CD14-positive monocyte (primary cell): Measurements from ENCODE around the gene SEMA3G. TPM values are rescaled to one million over a fixed set of nuclear protein-coding genes. Genes with fewer than 3 reads are reported as not detected.

Source experiments
- DNase-seq, 3 donors: peaks; one replicate each; pipeline ENCODE4 v3.0.0-alpha.2; 2011 to 2022
- H2AFZ ChIP-seq: 2 replicates; pipeline ENCODE4 v1.6.0; 2012; ENCODE audit warnings: mild to moderate bottlenecking, low read depth, low read length, inconsistent platforms; ENCODE audit not compliant: insufficient read depth, poor library complexity, severe bottlenecking
- H3K27ac ChIP-seq, 2 donors: 1 replicate in 1 of 2; 2 replicates in 1 of 2; pipeline ENCODE4 v1.5.1; 2012 to 2013; ENCODE audit warnings: low read length in 2 of 2, control low read depth in 1 of 2, inconsistent platforms in 1 of 2, low read depth in 1 of 2, mild to moderate bottlenecking in 1 of 2
- H3K27me3 ChIP-seq, 2 donors: one replicate each; pipeline versions ENCODE4 v1.6.0 to v1.6.1; 2011 to 2013; ENCODE audit warnings: low read length in 2 of 2; ENCODE audit not compliant: control insufficient read depth in 2 of 2, insufficient read depth in 2 of 2
- H3K36me3 ChIP-seq, 2 donors: replicated peaks in 1 of 2; 1 replicate in 1 of 2; 2 replicates in 1 of 2; pipeline versions ENCODE4 v1.5.1 to v1.6.1; 2012 to 2013; ENCODE audit warnings: low read length in 2 of 2, control low read depth in 1 of 2, inconsistent platforms in 1 of 2, mild to moderate bottlenecking in 1 of 2; ENCODE audit not compliant: insufficient read depth in 2 of 2, control insufficient read depth in 1 of 2
- H3K4me1 ChIP-seq, 2 donors: 1 replicate in 1 of 2; 2 replicates in 1 of 2; pipeline versions ENCODE4 v1.5.1 to v1.6.1; 2012 to 2013; ENCODE audit warnings: low read length in 2 of 2, control low read depth in 1 of 2, inconsistent platforms in 1 of 2, mild to moderate bottlenecking in 1 of 2, moderate library complexity in 1 of 2; ENCODE audit not compliant: insufficient read depth in 2 of 2, control insufficient read depth in 1 of 2
- H3K4me2 ChIP-seq: replicated peaks from 2 replicates; pipeline ENCODE3; 2012; ENCODE audit warnings: low read length, moderate library complexity, mild to moderate bottlenecking; ENCODE audit not compliant: poor library complexity, severe bottlenecking; ENCODE audit errors: extremely low read depth
- H3K4me3 ChIP-seq, 3 experiments: fragments of 200-600 bp in 1 of 3; sonication (generic) in 1 of 3; replicated peaks in 1 of 3; 1 replicate in 2 of 3; 2 replicates in 1 of 3; pipeline ENCODE4 v1.5.1; 2011 to 2013; ENCODE audit warnings: low read length in 3 of 3, mild to moderate bottlenecking in 3 of 3, control low read depth in 2 of 3, low read depth in 2 of 3, inconsistent platforms in 1 of 3, moderate library complexity in 1 of 3
- H3K79me2 ChIP-seq: 2 replicates; pipeline ENCODE4 v1.6.0; 2012; ENCODE audit warnings: mild to moderate bottlenecking, control low read depth, inconsistent platforms, low read length, moderate library complexity; ENCODE audit not compliant: insufficient read depth
- H3K9ac ChIP-seq: 2 replicates; pipeline ENCODE4 v1.6.0; 2017; ENCODE audit warnings: low read length, mild to moderate bottlenecking; ENCODE audit not compliant: insufficient read depth, poor library complexity, severe bottlenecking
- H3K9me3 ChIP-seq, 2 donors: replicated peaks in 1 of 2; 1 replicate in 1 of 2; 2 replicates in 1 of 2; pipeline versions ENCODE4 v1.5.1 to v1.6.1; 2012 to 2013; ENCODE audit warnings: low read length in 2 of 2, control low read depth in 1 of 2; ENCODE audit not compliant: control insufficient read depth in 1 of 2, insufficient read depth in 1 of 2
- H4K20me1 ChIP-seq: 2 replicates; pipeline ENCODE4 v1.6.0; 2012; ENCODE audit warnings: mild to moderate bottlenecking, low read length, control low read depth, moderate library complexity; ENCODE audit not compliant: insufficient read depth
- H3K27ac Mint-ChIP-seq, 7 donors: one replicate each; pipeline ENCODE4 v1.8.0; 2020; ENCODE audit warnings: mild to moderate bottlenecking in 7 of 7, mixed read lengths in 7 of 7, moderate library complexity in 6 of 7, inconsistent platforms in 2 of 7
- H3K27me3 Mint-ChIP-seq, 3 donors: one replicate each; pipeline ENCODE4 v1.8.0; 2021 to 2022; ENCODE audit warnings: low read depth in 3 of 3, mild to moderate bottlenecking in 3 of 3, mixed read lengths in 3 of 3, moderate library complexity in 3 of 3, inconsistent platforms in 1 of 3
- H3K36me3 Mint-ChIP-seq, 2 donors: one replicate each; pipeline ENCODE4 v1.8.0; 2020; ENCODE audit warnings: mixed read lengths in 2 of 2, inconsistent platforms in 1 of 2, mild to moderate bottlenecking in 1 of 2
- H3K4me1 Mint-ChIP-seq: one replicate; pipeline ENCODE4 v1.8.0; 2020; ENCODE audit warnings: mild to moderate bottlenecking, mixed read lengths
- H3K4me3 Mint-ChIP-seq, 2 donors: one replicate each; pipeline ENCODE4 v1.8.0; 2020; ENCODE audit warnings: mild to moderate bottlenecking in 2 of 2, mixed read lengths in 2 of 2, moderate library complexity in 1 of 2
- H3K9me3 Mint-ChIP-seq, 7 donors: one replicate each; pipeline ENCODE4 v1.8.0; 2020 to 2022; ENCODE audit warnings: mixed read lengths in 7 of 7, mild to moderate bottlenecking in 6 of 7, moderate library complexity in 6 of 7, inconsistent platforms in 2 of 7
- WGBS: methylation state at CpG from one replicate; pipeline ENCODE4 v1.1.5; 2013; ENCODE audit warnings: missing lambda C conversion rate; ENCODE audit not compliant: insufficient coverage; 5-methylcytosine and 5-hydroxymethylcytosine counted together
- intact Hi-C, 2 donors: fragments of 100-400 bp; cut with micrococcal nuclease; formaldehyde crosslinking; loops; one replicate each; pipeline versions ENCODE4 v1.15.0 to v1.15.1; 2023
- polyA plus RNA-seq, 3 donors: library from polyadenylated mRNA; depleted of rRNA in 1 of 3; unstranded in 2 of 3; stranded (reverse) in 1 of 3; fragments of 300-500 nt in 2 of 3; fragments of >200 nt in 1 of 3; fragmentation: Illumina TruSeq in 2 of 3; gene quantifications; 1 replicate in 2 of 3; 2 replicates in 1 of 3; pipeline ENCODE4 v1.2.3, GENCODE V29; 2012 to 2021
- TF ChIP-seq, protein P1 (sequence below): fragments of 200-600 bp; IDR thresholded peaks from one replicate; pipeline ENCODE4 v1.8.0; 2022; ENCODE audit warnings: antibody characterized with exemption, mild to moderate bottlenecking

Gene SEMA3G
- polyA plus RNA-seq, 3 donors: 0.03 TPM; not detected in 2

DNA sequence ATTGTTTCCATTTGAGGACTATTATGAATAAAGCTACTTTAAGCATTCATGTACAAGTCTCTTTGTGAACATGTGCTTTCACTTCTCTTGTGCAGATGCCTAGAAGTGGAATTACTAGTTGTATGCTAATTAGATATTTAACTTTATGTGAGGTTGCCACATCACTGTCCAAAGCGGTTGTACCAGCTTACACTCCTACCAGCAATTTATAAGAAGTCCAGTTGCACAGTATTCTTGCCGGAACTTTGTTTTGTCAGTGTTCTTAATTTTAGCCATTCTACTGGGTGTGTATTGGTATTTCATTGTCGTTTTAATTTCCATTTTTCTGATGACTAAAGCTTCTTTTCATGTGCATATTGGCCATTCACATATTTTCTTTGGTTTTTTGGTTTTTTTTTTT lies 29.1 kb downstream of the SEMA3G start:
- Mint-ChIP-seq H3K4me1 (peaks cover 39% of the 10 kb centered on the region), H3K9me3 (no peaks in the 10 kb centered on the region), H3K27ac (peak overlapping the region in 3 of 7 donors; percentile 36 to 57 (median 54)), H3K4me3 (no peak overlapping the region), H3K27me3 (peaks cover 0 to 2% (median 0%) of the 10 kb centered on the region in 3 donors), H3K36me3 (peaks cover 17 to 31% of the 10 kb centered on the region in 2 donors)
- DNase-seq: no peak
- Histone ChIP-seq H3K79me2 (peaks cover 61% of the 10 kb centered on the region), H4K20me1 (peaks cover 7% of the 10 kb centered on the region), H3K4me2 (no peak overlapping the region), H3K27me3 (no peaks in the 10 kb centered on the region), H3K27ac (peak overlapping the region in 1 of 2 donors; percentile 37), H3K9me3 (no peaks in the 10 kb centered on the region), H2AFZ (no peak overlapping the region), H3K4me1 (peaks cover 30 to 37% of the 10 kb centered on the region in 2 donors), H3K36me3 (peaks cover 7 to 13% of the 10 kb centered on the region in 2 donors), H3K9ac (no peak overlapping the region), H3K4me3 (no peak overlapping the region)
- no CpG with 5 or more reads among the region's 3 CpGs for WGBS
- intact Hi-C loops: no loop called here
- TF ChIP-seq, protein P1, sequence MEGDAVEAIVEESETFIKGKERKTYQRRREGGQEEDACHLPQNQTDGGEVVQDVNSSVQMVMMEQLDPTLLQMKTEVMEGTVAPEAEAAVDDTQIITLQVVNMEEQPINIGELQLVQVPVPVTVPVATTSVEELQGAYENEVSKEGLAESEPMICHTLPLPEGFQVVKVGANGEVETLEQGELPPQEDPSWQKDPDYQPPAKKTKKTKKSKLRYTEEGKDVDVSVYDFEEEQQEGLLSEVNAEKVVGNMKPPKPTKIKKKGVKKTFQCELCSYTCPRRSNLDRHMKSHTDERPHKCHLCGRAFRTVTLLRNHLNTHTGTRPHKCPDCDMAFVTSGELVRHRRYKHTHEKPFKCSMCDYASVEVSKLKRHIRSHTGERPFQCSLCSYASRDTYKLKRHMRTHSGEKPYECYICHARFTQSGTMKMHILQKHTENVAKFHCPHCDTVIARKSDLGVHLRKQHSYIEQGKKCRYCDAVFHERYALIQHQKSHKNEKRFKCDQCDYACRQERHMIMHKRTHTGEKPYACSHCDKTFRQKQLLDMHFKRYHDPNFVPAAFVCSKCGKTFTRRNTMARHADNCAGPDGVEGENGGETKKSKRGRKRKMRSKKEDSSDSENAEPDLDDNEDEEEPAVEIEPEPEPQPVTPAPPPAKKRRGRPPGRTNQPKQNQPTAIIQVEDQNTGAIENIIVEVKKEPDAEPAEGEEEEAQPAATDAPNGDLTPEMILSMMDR: no peak

DNA sequence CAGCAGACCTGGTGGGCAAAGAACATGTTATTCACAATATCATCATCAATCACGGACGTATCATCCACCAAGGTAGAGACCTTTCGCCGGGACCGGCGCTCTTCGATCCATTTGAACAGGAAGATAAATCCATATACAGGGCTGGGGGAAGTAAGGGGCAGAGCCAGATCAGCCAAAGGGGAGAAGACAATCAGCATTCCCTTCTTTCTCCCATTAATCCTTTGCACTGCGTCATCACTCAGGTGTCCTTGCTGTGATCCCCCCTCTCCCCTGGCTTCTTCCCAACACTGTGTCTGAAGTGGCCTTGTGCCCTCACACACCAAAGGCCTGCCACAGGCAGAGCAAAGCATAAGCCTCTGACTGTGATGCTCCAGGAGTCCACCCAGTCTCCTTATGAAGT lies 36.4 kb downstream of the SEMA3G start:
- Histone ChIP-seq H3K27ac (peak overlapping the region in 1 of 2 donors; percentile 96), H3K9me3 (no peaks in the 10 kb centered on the region), H3K9ac (no peak overlapping the region), H3K36me3 (peaks cover 46 to 48% of the 10 kb centered on the region in 2 donors), H3K4me2 (peak overlapping the region; percentile 84), H3K4me1 (peaks cover 34 to 39% of the 10 kb centered on the region in 2 donors), H3K79me2 (peaks cover 55% of the 10 kb centered on the region), H3K27me3 (no peaks in the 10 kb centered on the region), H4K20me1 (peaks cover 16% of the 10 kb centered on the region), H2AFZ (no peak overlapping the region), H3K4me3 (peak overlapping the region in 1 of 3 experiments; percentile 92)
- Mint-ChIP-seq H3K4me3 (no peak overlapping the region), H3K27ac (peak overlapping the region; percentile 22 to 97 (median 94)), H3K36me3 (peaks cover 50 to 52% of the 10 kb centered on the region in 2 donors), H3K4me1 (peaks cover 39% of the 10 kb centered on the region), H3K9me3 (no peaks in the 10 kb centered on the region), H3K27me3 (peaks cover 0 to 2% (median 0%) of the 10 kb centered on the region in 3 donors)
- intact Hi-C loops: loop anchor here in 1 of 2 donors (10.0 kb wide), 1 partner anchor 124 kb away; the partner anchor contains the start of gene GLYCTK
- WGBS: 80% methylated on average over 1 of the region's 8 CpGs
- no peak for DNase-seq
- TF ChIP-seq, protein P1: no peak
